ENCODE measurements around the gene FOXN3.

Gene FOXN3, protein sequence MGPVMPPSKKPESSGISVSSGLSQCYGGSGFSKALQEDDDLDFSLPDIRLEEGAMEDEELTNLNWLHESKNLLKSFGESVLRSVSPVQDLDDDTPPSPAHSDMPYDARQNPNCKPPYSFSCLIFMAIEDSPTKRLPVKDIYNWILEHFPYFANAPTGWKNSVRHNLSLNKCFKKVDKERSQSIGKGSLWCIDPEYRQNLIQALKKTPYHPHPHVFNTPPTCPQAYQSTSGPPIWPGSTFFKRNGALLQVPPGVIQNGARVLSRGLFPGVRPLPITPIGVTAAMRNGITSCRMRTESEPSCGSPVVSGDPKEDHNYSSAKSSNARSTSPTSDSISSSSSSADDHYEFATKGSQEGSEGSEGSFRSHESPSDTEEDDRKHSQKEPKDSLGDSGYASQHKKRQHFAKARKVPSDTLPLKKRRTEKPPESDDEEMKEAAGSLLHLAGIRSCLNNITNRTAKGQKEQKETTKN

DNA sequence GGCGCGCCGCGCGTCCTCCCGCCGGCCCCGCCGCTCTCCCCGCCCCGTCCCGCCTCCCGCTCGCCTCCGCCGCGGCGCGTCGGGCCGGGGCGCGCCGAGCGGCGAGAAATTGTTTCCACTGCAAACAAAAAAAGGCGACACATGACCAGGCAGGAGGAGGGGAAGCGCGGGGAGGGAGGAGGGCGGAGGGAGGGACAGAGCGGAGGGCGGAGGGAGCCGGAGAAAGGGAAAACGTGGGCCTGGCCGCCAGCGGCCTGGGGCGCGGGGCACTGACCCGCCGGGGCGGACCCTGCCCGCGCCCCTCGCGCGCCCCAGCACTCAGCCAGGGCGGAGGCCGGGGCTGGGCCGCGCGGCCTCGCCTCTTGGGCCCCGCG, at the start of gene FOXN3:
TSS of gene FOXN3 (minus strand) at position 143 of the 374 bp plus-strand sequence. CDS start 4,757 bp downstream, outside the sequence.
- Histone ChIP-seq H3K4me3 (ENCODE audit: low read length) (peak within 1 kb of the TSS; percentile 97), H3K27me3 (ENCODE audit: control insufficient read depth, insufficient read depth, low read length) (no peaks in the 10 kb centered on the region), H3K27ac (ENCODE audit: low read length) (no peak within 1 kb of the TSS), H3K36me3 (ENCODE audit: control insufficient read depth, insufficient read depth, low read length) (0 out of 2 replicates have a peak, but pooled peaks cover 3% of the 10 kb centered on the region), H3K9me3 (ENCODE audit: control insufficient read depth, insufficient read depth, low read length) (no peaks in the 10 kb centered on the region), H3K4me1 (ENCODE audit: control insufficient read depth, insufficient read depth, low read length) (peaks cover 4% of the 10 kb centered on the region; the same call in 1 of the 2 replicates)
- DNase-seq (ENCODE audit: low read depth, low spot score) = no peak
- WGBS (ENCODE audit: insufficient coverage, insufficient read length) = no CpG with 5 or more reads among the region's 54 CpGs

DNA sequence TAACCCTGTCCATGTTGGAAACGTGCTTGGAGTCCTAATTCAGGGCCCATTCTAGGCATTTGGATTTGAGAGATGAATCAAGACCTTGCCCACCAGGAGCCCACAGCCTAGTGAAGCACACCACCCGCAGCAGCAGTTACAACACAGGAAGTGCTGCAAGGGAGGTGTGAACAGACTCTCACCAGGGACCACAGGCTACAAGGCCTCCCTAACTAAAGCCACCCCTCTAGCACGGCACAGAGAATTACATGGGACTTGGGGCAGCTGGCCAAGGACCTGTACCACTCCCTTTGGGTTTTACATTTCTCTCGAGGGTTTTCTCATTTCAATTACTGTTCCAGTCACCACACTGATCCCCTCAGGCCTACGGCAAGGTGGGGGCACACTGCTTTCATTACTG, 49.5 kb upstream of the FOXN3 start:
- Histone ChIP-seq H3K9me3 (ENCODE audit: control insufficient read depth, insufficient read depth, low read length) (no peaks in the 10 kb centered on the region), H3K4me1 (ENCODE audit: control insufficient read depth, insufficient read depth, low read length) (peaks cover 7% of the 10 kb centered on the region), H3K27ac (ENCODE audit: low read length) (no peak overlapping the region), H3K27me3 (ENCODE audit: control insufficient read depth, insufficient read depth, low read length) (no peaks in the 10 kb centered on the region), H3K36me3 (ENCODE audit: control insufficient read depth, insufficient read depth, low read length) (no peaks in the 10 kb centered on the region), H3K4me3 (ENCODE audit: low read length) (no peak overlapping the region)
- no peak for DNase-seq (ENCODE audit: low read depth, low spot score)
- no CpG with 5 or more reads among the region's 5 CpGs for WGBS (ENCODE audit: insufficient coverage, insufficient read length)

DNA sequence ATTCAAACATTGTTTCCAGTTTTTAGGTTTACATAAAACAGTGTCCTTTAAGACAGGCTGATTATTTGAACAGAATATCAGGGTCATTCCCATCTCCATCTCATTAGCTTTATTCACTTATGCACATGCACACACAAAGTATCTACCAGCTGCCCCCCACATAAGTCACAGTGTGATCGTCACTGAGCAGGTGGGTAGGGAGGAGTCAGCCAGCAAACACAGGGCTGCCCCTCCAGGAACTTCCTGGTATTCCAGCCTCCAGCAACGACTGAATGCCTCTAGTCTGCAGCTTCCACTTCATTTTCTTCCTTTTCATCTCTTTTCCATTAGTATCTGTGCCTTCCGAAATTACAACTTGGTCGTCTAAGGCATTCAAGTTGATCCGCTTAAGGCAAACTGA, 48.8 kb upstream of the FOXN3 start:
- H3K36me3 ChIP-seq (ENCODE audit: control insufficient read depth, insufficient read depth, low read length) = no peaks in the 10 kb centered on the region
- no peaks in the 10 kb centered on the region for H3K9me3 ChIP-seq (ENCODE audit: control insufficient read depth, insufficient read depth, low read length)
- H3K4me1 ChIP-seq (ENCODE audit: control insufficient read depth, insufficient read depth, low read length) = peaks cover 7% of the 10 kb centered on the region
- no peaks in the 10 kb centered on the region for H3K27me3 ChIP-seq (ENCODE audit: control insufficient read depth, insufficient read depth, low read length)
- WGBS (ENCODE audit: insufficient coverage, insufficient read length) = no CpG with 5 or more reads among the region's 5 CpGs
- no peak overlapping the region for H3K27ac ChIP-seq (ENCODE audit: low read length)
- no peak overlapping the region for H3K4me3 ChIP-seq (ENCODE audit: low read length)
- no peak for DNase-seq (ENCODE audit: low read depth, low spot score)

DNA sequence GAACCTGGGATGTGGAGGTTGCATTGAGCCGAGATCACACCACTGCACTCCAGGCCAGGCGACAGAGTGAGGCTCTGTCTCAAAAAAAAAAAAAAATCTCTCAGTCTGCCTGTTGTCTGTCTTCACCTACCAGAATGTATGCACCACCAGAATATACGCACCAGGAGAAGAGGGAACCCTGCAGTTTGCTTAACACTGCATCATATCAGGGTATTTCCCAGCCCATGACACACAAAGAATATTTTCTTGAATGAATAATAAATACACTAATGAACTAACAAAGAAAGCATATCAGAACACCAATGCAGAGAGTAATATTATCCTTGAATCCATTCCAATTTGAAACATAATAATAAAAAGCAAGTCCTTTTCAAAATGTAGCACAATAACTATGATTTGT, 44.2 kb upstream of the FOXN3 start:
- no peak for DNase-seq (ENCODE audit: low read depth, low spot score)
- H3K27ac ChIP-seq (ENCODE audit: low read length) = no peak overlapping the region

DNA sequence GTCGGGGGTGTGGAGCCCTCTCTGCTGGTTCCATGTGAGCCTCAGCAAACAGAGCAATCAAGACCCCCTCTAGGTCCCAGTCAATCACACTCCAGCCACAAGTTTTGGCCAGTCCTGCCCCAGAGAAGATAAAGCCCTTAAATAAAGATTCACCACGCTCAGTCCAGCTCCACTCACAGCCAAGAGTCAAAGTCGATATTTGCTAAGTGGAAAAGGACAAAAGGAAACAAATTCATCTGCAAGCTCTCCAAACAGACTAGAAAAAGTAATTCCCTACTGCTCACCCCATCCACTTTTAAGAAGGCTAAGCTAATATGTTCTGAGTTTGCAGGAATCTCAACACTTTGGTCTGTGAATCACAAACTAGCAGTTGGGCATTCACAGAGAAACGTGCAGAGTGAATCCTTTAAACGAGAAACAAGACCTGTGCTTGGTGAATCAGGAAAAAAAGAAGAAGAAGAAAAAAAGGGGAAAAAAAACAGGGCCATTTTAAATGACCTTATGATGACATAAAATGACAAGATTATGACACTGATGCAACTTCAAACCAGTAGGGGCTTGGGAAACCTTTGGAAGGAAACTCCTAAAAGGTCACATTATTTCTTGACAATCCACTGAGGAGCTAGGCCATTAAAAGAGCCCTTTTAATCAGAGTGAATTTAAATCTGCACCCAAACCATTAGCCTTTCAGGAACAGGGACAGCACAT, 41.8 kb upstream of the FOXN3 start:
- no peak for DNase-seq (ENCODE audit: low read depth, low spot score)
- H3K27me3 ChIP-seq (ENCODE audit: control insufficient read depth, insufficient read depth, low read length) = no peaks in the 10 kb centered on the region
- WGBS (ENCODE audit: insufficient coverage, insufficient read length) = no CpG with 5 or more reads among the region's 5 CpGs
- no peak overlapping the region for H3K27ac ChIP-seq (ENCODE audit: low read length)
- no peak overlapping the region for H3K4me3 ChIP-seq (ENCODE audit: low read length)
- no peaks in the 10 kb centered on the region for H3K9me3 ChIP-seq (ENCODE audit: control insufficient read depth, insufficient read depth, low read length)
- no peaks in the 10 kb centered on the region for H3K36me3 ChIP-seq (ENCODE audit: control insufficient read depth, insufficient read depth, low read length)
- H3K4me1 ChIP-seq (ENCODE audit: control insufficient read depth, insufficient read depth, low read length) = peaks cover 6% of the 10 kb centered on the region

More for the DNA sequence above, 44.2 kb upstream of the FOXN3 start:
- no peaks in the 10 kb centered on the region for H3K9me3 ChIP-seq (ENCODE audit: control insufficient read depth, insufficient read depth, low read length)
- no CpG with 5 or more reads among the region's 3 CpGs for WGBS (ENCODE audit: insufficient coverage, insufficient read length)
- no peaks in the 10 kb centered on the region for H3K36me3 ChIP-seq (ENCODE audit: control insufficient read depth, insufficient read depth, low read length)
- H3K27me3 ChIP-seq (ENCODE audit: control insufficient read depth, insufficient read depth, low read length) = no peaks in the 10 kb centered on the region
- H3K4me3 ChIP-seq (ENCODE audit: low read length) = no peak overlapping the region
- H3K4me1 ChIP-seq (ENCODE audit: control insufficient read depth, insufficient read depth, low read length) = peaks cover 5% of the 10 kb centered on the region

DNA sequence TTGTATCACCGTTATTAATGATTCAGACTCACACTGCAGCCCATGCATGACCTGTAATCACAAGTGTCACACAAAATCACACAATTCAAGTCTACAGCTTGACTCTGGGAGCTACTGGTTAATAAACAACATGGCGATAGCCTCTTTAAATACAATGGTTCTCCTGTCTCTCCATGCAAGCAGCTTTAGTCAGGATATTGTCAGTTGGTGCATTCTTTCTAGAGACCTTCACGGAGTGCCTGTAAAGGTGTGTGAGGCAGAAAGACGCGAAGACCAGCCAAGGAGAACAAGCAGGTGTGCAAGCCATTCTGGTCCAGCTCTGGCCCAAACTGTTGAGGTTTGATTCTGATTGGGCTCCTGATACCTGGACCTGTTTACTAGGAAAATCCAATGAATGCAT, 40.0 kb upstream of the FOXN3 start:
- Histone ChIP-seq H3K27ac (ENCODE audit: low read length) (no peak overlapping the region), H3K4me3 (ENCODE audit: low read length) (no peak overlapping the region), H3K36me3 (ENCODE audit: control insufficient read depth, insufficient read depth, low read length) (no peaks in the 10 kb centered on the region), H3K9me3 (ENCODE audit: control insufficient read depth, insufficient read depth, low read length) (no peaks in the 10 kb centered on the region), H3K27me3 (ENCODE audit: control insufficient read depth, insufficient read depth, low read length) (no peaks in the 10 kb centered on the region), H3K4me1 (ENCODE audit: control insufficient read depth, insufficient read depth, low read length) (peaks cover 9% of the 10 kb centered on the region)
- DNase-seq (ENCODE audit: low read depth, low spot score) = no peak
- WGBS (ENCODE audit: insufficient coverage, insufficient read length) = no CpG with 5 or more reads among the region's 5 CpGs

DNA sequence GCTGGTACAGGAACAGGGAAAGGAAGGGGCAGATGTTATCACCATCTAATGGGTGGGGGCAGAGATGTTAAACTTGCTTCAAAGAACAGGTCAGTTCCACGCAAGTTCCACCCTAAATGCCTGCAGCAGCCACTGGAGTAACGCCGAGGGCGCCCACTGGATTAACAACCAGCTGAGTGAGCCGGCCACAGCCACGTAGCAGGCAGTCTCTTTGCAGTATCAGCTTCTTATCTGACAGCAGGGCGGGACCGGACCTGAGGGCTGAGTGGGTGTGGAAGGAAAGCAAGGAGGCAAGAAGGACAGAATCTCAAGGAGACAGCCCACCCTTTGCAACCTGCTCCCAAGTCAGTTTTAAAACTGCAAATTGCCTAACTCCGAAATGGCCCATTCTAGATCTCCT, 38.4 kb upstream of the FOXN3 start:
- Histone ChIP-seq H3K4me1 (ENCODE audit: control insufficient read depth, insufficient read depth, low read length) (peaks cover 10% of the 10 kb centered on the region), H3K4me3 (ENCODE audit: low read length) (no peak overlapping the region), H3K9me3 (ENCODE audit: control insufficient read depth, insufficient read depth, low read length) (no peaks in the 10 kb centered on the region), H3K27ac (ENCODE audit: low read length) (no peak overlapping the region), H3K36me3 (ENCODE audit: control insufficient read depth, insufficient read depth, low read length) (no peaks in the 10 kb centered on the region), H3K27me3 (ENCODE audit: control insufficient read depth, insufficient read depth, low read length) (no peaks in the 10 kb centered on the region)
- DNase-seq (ENCODE audit: low read depth, low spot score) = no peak
- WGBS (ENCODE audit: insufficient coverage, insufficient read length) = no CpG with 5 or more reads among the region's 9 CpGs

DNA sequence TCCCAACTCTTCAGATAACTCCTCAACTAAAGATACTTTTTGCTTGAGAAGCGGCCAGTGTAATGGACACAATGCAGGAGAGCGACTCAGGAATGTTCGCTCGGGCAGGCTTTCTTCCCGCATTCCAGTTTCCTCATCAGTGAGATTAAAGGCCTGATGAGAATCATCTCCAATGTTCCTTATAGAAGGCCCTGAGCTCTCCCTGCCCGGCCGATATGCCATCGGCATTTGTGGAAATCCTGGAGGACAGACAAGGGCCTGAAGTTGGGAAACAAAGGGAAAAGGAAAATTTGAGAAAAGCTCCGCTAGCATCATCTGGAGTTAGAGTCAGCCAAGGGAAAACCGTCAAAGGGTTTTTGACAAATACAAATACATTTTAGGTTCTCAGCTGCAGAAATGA, 38.0 kb upstream of the FOXN3 start:
- Histone ChIP-seq H3K4me1 (ENCODE audit: control insufficient read depth, insufficient read depth, low read length) (peaks cover 10% of the 10 kb centered on the region), H3K27ac (ENCODE audit: low read length) (no peak overlapping the region), H3K27me3 (ENCODE audit: control insufficient read depth, insufficient read depth, low read length) (no peaks in the 10 kb centered on the region), H3K36me3 (ENCODE audit: control insufficient read depth, insufficient read depth, low read length) (no peaks in the 10 kb centered on the region), H3K4me3 (ENCODE audit: low read length) (no peak overlapping the region), H3K9me3 (ENCODE audit: control insufficient read depth, insufficient read depth, low read length) (no peaks in the 10 kb centered on the region)
- DNase-seq (ENCODE audit: low read depth, low spot score) = no peak
- no CpG with 5 or more reads among the region's 10 CpGs for WGBS (ENCODE audit: insufficient coverage, insufficient read length)

DNA sequence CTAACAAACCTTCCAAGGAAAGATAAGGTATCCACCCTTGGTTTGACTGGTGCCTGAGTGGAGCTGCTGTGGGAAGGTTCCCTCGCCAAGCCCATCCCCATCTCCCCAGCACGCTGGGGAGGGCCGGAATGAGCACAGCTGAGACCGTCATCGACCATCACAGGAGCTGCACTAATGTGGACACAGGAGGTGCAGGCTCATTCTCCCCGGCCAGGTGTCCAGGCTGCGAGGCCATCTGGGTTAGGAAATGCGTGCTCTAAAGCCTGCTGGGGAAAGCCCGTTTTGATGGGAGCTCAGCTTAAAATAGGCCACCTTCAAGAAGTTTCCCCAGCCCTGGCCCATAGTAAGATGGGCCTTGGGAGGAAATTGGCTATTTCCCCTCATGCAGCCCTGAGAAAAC, 35.2 kb upstream of the FOXN3 start:
- no peak overlapping the region for H3K27ac ChIP-seq (ENCODE audit: low read length)
- no peak for DNase-seq (ENCODE audit: low read depth, low spot score)
- WGBS (ENCODE audit: insufficient coverage, insufficient read length) = no CpG with 5 or more reads among the region's 9 CpGs

DNA sequence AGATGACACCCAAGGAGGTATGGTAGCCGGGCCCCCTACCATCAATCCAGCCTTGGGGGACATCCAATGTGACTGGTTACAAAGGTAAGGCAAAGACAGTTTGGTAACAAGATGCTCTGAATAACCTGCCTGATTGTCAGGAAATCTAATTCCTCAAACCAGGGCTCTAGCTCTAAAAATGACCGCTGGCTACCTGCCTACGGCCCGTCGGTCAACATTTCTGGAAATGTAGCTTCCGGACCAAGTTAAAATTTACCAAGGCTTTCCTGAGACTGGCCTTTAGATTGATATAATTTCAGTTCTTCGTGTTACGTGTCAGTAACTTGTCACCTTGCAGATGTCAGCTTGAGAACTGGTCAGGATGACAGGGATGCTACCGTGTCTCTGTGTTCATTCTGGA, 34.2 kb upstream of the FOXN3 start:
- WGBS (ENCODE audit: insufficient coverage, insufficient read length) = no CpG with 5 or more reads among the region's 9 CpGs
- Histone ChIP-seq H3K36me3 (ENCODE audit: control insufficient read depth, insufficient read depth, low read length) (no peaks in the 10 kb centered on the region), H3K4me3 (ENCODE audit: low read length) (no peak overlapping the region), H3K27me3 (ENCODE audit: control insufficient read depth, insufficient read depth, low read length) (no peaks in the 10 kb centered on the region), H3K4me1 (ENCODE audit: control insufficient read depth, insufficient read depth, low read length) (0 out of 2 replicates have a peak, but pooled peaks cover 6% of the 10 kb centered on the region), H3K27ac (ENCODE audit: low read length) (no peak overlapping the region), H3K9me3 (ENCODE audit: control insufficient read depth, insufficient read depth, low read length) (no peaks in the 10 kb centered on the region)
- DNase-seq (ENCODE audit: low read depth, low spot score) = no peak

More for the DNA sequence above, 35.2 kb upstream of the FOXN3 start:
- Histone ChIP-seq H3K4me1 (ENCODE audit: control insufficient read depth, insufficient read depth, low read length) (0 out of 2 replicates have a peak, but pooled peaks cover 6% of the 10 kb centered on the region), H3K27me3 (ENCODE audit: control insufficient read depth, insufficient read depth, low read length) (no peaks in the 10 kb centered on the region), H3K4me3 (ENCODE audit: low read length) (no peak overlapping the region), H3K9me3 (ENCODE audit: control insufficient read depth, insufficient read depth, low read length) (no peaks in the 10 kb centered on the region), H3K36me3 (ENCODE audit: control insufficient read depth, insufficient read depth, low read length) (no peaks in the 10 kb centered on the region)
